Glomerular endothelial cell (primary cell): Measurements from ENCODE around the gene TAF1C. TPM values are rescaled to one million over a fixed set of nuclear protein-coding genes. Genes with fewer than 3 reads are reported as not detected.
"Not testable (repeated sequence)": the region's sequence is repeated elsewhere in the genome, so short reads cannot be mapped to it uniquely, and the experiment has no call there.

Experiments used
- DNase-seq: peaks from one replicate; pipeline ENCODE4 v3.0.0-alpha.2; 2011; ENCODE audit warnings: low read depth, low spot score; ENCODE audit errors: extremely low read depth
- total RNA-seq: library from RNA; depleted of rRNA; stranded (reverse); fragments of >200 nt; gene quantifications from 2 replicates; pipeline ENCODE4 v1.2.3, GENCODE V29; 2015

Gene TAF1C
- total RNA-seq, 1 donor from 2014 or later = 62.0 TPM

DNA sequence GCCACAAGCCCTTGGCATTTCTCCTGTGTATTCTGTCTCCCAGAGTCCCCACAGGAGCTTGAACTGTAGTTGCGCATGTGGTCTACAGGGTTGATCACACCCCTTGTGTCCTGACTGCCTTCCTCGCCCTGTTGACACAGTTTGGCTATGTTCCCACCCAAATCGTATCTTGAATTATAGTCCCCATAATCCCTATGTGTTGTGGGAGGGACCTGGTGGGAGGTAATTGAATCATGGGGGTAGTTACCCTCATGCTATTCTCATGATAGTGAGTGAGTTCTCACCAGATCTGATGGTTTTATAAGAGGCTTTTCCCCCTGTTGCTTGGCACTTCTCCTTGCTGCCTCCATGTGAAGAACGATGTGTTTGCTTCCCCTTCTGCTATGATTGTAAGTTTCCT lies 25.3 kb upstream of the TAF1C start:
- no peak for DNase-seq

GRCh38 chr16:84209989-84210388 lies 23.1 kb upstream of the TAF1C start:
- no peak for DNase-seq

DNA sequence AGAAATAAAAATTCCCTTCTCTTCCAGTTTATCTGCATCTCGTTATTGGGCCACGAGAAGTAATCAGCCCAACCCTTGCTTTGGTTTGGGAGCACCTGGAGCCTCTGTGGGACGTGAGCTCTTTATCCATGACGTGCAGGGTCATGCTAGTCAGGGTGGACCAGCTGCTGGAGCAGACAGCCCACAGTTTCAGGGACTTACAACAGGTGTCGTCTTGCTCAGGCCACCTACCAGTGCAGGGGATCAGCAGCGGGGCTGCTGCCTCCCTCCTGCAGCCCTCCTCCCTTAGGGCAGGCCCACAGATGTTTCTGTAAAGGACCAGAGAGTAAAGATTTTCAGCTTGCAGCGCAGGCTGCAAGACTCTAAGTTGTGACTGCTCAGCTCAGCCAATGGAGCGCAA lies 21.0 kb upstream of the TAF1C start:
- DNase-seq = no peak

DNA sequence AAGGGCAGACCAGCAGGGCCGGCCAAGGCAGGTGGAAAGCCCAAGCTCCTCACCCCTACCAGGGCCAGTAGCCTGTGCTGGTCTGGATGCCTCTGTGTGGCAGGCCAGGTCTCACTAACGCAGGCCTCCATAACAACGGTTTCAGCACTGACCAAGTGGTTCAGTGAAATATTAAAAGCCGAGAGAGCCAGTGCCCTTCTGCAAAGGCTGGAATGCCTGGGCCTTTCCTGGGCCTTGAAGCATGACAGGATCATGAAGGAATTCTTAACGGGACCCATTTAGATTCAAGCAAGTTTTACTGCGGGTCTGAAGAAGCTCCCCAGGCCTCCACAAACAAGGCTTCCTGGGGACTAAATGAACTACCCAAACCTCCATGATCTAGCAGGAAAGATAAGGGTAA lies 20.4 kb upstream of the TAF1C start:
- no peak for DNase-seq

- DNase-seq = no peak
Observed at GRCh38 chr16:84205976-84206691, 19.3 kb upstream of the TAF1C start.

GRCh38 chr16:84205123-84205522 lies 18.3 kb upstream of the TAF1C start:
- DNase-seq = not testable (repeated sequence)

GRCh38 chr16:84204551-84204950 lies 17.7 kb upstream of the TAF1C start:
- not testable (repeated sequence) for DNase-seq

DNA sequence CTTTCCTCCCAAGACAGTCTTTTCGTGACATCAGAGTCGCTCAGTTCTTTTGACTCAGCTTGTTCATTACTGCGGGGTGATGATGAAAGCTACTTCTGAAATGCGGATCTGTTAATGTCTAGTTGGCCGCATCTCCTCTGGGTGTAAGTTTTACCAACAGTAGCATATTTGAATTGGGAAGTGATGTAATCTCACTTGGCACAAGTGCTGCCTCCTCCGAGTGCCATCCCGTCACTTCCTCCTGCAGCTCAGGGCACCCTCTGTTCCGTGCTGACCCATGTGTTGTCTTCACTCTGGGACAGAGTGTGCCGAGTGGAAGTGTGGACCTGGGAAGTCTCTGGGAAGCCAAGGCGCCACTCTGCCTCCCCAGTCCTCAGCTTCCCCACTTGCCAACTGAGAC lies 13.0 kb upstream of the TAF1C start:
- DNase-seq = no peak

GRCh38 chr16:84199097-84199496 lies 12.2 kb upstream of the TAF1C start:
- DNase-seq = no peak

DNA sequence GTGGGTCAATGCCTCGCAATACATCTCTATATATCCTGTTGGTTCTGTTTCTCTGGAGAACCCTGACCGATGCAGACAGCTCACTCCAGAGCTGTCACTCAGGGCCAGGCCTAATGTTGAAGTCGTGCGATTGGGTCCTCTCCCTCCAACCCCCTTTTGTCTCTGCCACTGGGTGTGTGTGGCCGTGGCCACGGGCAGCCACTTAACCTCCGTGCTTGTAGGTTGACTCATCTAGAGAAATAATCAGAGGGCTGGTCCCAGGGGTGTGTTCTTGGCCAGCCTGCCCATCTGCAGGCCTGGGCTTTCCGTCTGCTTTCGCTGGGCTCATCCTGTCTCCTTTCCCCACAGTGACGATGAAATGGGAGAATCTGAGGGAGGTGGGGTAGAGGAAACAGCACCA lies 11.5 kb upstream of the TAF1C start:
- no peak for DNase-seq

DNA sequence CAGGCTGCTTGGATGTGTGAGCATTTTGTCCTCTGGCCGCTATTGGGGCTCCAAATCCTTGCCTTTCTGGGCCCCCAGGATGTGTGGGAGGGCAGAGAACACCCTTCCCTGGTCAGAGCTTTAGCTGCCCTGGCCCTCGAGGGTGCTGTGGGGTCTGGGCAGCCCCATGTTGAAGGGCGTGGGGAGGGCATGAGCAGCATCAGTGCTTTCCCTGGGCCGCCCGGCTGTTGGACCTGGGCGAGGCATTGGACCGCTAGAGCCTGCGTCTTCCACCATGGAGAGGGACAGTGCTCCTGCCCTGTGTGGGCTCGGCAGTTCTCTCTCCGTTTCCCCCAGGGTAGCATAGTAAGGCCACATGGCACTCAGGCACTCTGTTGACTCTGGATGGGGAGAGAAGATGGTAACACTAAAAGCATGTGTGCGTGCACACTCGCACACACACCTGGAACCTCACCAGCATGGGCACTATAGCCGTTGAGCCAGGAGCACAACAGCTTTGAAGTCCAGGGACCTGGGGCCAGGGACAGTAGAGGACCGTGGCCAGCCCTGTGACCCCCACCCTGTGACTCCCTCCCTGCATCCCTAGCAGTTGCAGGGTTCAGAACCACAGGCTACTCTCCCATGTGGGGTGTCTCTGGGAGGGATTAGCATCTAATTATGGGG lies 10.7 kb upstream of the TAF1C start:
- no peak for DNase-seq

GRCh38 chr16:84196727-84197394 lies 10.0 kb upstream of the TAF1C start:
- no peak for DNase-seq

- DNase-seq = no peak
Observed at GRCh38 chr16:84196101-84196500, 9.2 kb upstream of the TAF1C start.

- DNase-seq = no peak
Observed at GRCh38 chr16:84195201-84196093, 8.6 kb upstream of the TAF1C start.

DNA sequence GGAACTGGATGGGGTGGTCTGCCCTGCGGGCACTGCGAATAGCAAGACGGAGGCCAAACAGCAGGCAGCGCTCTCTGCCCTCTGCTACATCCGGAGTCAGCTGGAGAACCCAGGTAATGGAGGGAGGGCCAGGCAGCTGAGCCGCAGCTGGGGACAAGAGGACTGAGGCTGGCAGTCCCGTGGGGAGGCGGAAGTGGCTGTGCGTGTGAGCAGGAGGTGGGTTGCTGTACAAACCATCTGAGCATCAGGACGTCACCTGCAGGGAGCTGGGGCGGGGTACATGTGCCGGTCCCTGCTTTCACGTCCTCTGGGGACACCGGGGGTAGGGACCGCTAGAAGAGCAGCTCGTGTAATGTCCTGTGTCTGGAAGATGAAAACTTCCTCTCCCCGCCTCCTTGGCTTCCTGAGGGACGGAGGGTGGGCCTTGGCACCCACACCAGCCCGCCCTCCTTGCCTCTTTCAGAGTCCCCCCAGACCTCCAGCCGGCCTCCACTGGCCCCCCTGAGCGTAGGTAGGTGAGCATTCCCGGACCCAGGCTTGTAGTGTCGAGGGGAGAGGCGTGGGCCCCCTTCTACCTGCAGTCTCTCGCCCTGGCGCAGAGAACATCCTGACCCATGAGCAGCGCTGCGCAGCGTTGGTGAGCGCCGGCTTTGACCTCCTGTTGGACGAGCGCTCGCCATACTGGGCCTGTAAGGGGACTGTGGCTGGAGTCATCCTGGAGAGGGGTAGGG lies 7.8 kb upstream of the TAF1C start:
- DNase-seq = no peak

DNA sequence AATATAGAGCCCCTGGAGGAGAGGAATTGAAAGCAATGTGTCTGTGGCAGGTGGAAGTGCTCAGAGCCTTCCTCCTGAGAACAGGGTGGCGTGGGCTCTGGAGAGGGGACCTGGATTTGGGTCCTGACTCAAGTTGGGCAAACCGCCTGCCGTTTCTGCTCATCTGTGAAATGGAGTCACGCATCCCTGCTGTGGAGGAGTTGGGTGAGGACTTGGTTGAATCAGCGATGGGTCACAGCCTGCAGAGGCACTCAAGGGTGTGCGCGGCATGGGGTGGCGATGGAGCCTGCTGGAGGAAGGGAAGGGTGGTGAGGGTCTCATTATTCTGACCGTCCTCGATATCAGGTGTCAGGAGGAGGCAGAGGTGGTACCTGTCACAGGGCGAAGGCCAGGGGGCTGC lies 7.2 kb upstream of the TAF1C start:
- no peak for DNase-seq

- no peak for DNase-seq
Observed at GRCh38 chr16:84193480-84193879, 6.6 kb upstream of the TAF1C start.

DNA sequence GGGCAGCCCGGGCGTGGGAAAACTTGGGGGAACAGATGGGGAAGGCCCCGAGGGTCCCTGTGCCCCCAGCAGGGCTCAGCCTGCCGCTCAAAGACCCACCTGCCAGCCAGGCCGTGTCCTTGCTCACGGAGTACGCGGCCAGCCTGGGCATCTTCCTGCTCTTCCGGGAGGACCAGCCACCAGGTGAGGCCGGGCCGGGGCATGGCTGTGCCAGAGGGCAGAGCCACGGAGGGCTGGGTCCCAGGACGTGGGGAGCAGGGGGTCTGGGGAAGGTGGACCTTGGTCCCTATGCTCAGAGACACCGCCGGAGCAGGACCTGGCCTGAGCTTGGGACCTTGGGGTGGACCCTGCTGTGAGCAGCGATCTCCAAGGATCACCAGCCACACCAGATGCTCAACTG lies 4.6 kb upstream of the TAF1C start:
- DNase-seq = no peak

DNA sequence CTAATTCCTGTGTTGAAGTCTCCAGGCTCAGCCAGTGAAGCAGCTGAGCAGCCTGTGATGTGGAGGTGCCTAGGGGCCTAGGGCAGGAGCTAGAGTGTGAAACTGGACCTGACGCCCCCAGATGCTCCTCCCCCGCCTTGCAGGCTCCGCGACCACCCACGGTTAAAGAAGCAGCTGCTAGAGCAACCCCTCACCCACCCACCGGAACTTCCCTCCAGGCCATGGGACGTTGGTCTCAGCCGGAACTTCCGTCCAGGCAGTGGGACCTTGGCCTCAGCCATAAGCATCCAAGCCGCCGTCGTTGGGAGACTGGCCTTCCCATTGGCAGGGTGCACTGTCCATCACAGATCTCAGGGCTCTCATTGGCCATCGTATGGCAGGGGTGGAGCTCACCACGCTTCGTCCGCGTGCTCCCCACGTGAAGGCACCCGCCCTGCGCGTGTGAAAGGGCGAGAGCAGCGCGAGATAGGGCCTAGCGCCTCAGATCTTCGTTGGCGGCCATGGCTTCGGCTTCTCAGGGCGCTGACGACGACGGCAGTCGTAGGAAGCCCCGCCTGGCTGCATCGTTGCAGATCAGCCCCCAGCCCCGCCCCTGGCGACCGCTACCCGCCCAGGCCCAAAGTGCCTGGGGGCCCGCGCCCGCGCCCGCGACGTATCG lies 4.0 kb upstream of the TAF1C start, which contains the start of gene ADAD2:
Gene ADAD2 (plus strand): TSS at position 427 of the 658 bp plus-strand sequence. CDS start 74 bp downstream, at position 501.
- no peak for DNase-seq

GRCh38 chr16:84184775-84185174 lies 2.1 kb downstream of the TAF1C start:
- peak; percentile 75 for DNase-seq
